PC-3 (cell line): ENCODE data around the gene ARHGAP12. TPM values are rescaled to one million over a fixed set of nuclear protein-coding genes. Genes with fewer than 3 reads are reported as not detected.
"Not testable (repeated sequence)": the region's sequence is repeated elsewhere in the genome, so short reads cannot be mapped to it uniquely, and the experiment has no call there.

ENCODE experiments used
- ATAC-seq: fragments of 200-7000 bp; cut with Tn5 transposase; 2 replicates; pipeline ENCODE4 v1.9.1; 2020; ENCODE audit warnings: mild to moderate bottlenecking, moderate library complexity
- BruUV-seq: library from RNA; stranded (reverse); fragments of 400-500 nt; replicated peaks from 2 replicates; lab custom pipeline; 2021; lab: Mats Ljungman, UMichigan
- CTCF ChIA-PET: fragments of 300-600 bp; sonication (Branson Sonifier 250); formaldehyde crosslinking; loops from one replicate; lab custom pipeline; 2022; ENCODE audit warnings: antibody characterized with exemption; lab: Charles Lee
- POLR2A ChIA-PET: fragments of 300-600 bp; sonication (Branson Sonifier 250); formaldehyde crosslinking; loops from one replicate; lab custom pipeline; 2022; ENCODE audit warnings: antibody characterized with exemption; ENCODE audit not compliant: unreplicated experiment; lab: Charles Lee
- DNase-seq: peaks from one replicate; pipeline ENCODE4 v3.0.0-alpha.2; 2015
- H2AFZ ChIP-seq: fragments of 300-600 bp; sonication (generic); 2 replicates; pipeline ENCODE4 v1.6.0; 2016; ENCODE audit warnings: antibody characterized with exemption, low read length
- H3F3A ChIP-seq: fragments of 300-600 bp; sonication (generic); one replicate; pipeline ENCODE4 v1.6.0; 2017; ENCODE audit warnings: antibody characterized with exemption, low read length, control low read depth, mild to moderate bottlenecking; ENCODE audit not compliant: unreplicated experiment
- H3K27ac ChIP-seq: fragments of 300-600 bp; sonication (generic); 2 replicates; pipeline ENCODE4 v1.5.1; 2016; ENCODE audit warnings: mild to moderate bottlenecking, low read length
- H3K27me3 ChIP-seq: fragments of 300-600 bp; sonication (generic); 2 replicates; pipeline ENCODE4 v1.6.1; 2016; ENCODE audit warnings: low read length, mixed read lengths
- H3K36me3 ChIP-seq: fragments of 300-600 bp; sonication (generic); 2 replicates; pipeline ENCODE4 v1.6.1; 2016; ENCODE audit warnings: low read depth, mixed run types, low read length, mixed read lengths
- H3K4me1 ChIP-seq: fragments of 300-600 bp; sonication (generic); 2 replicates; pipeline ENCODE4 v1.5.1; 2016; ENCODE audit warnings: low read length; ENCODE audit not compliant: insufficient read depth
- H3K4me2 ChIP-seq: fragments of 300-600 bp; sonication (generic); 2 replicates; pipeline ENCODE4 v1.6.0; 2016; ENCODE audit warnings: low read length
- H3K4me3 ChIP-seq: fragments of 300-600 bp; sonication (generic); 2 replicates; pipeline ENCODE4 v1.5.1; 2016; ENCODE audit warnings: mild to moderate bottlenecking, low read length, mixed read lengths
- H3K79me2 ChIP-seq: fragments of 300-600 bp; sonication (generic); 2 replicates; pipeline ENCODE4 v1.6.1; 2017; ENCODE audit warnings: low read length, mixed read lengths
- H3K9ac ChIP-seq: fragments of 300-600 bp; sonication (generic); 2 replicates; pipeline ENCODE4 v1.6.0; 2016; ENCODE audit warnings: mild to moderate bottlenecking, low read length
- H3K9me2 ChIP-seq: fragments of 300-600 bp; sonication (generic); replicated peaks from 2 replicates; pipeline ENCODE4 v1.6.1; 2016; ENCODE audit warnings: mixed run types, low read length, mixed read lengths
- H3K9me3 ChIP-seq: fragments of 300-600 bp; sonication (generic); 2 replicates; pipeline ENCODE4 v1.6.1; 2016; ENCODE audit warnings: low read length, mixed read lengths
- H4K20me1 ChIP-seq: fragments of 300-600 bp; sonication (generic); 2 replicates; pipeline ENCODE4 v1.6.1; 2016; ENCODE audit warnings: low read length, mixed read lengths
- EZH2 ChIP-seq: fragments of 300-600 bp; sonication (generic); IDR thresholded peaks from one replicate; pipeline ENCODE4 v1.6.1; 2017; ENCODE audit warnings: antibody characterized with exemption, mild to moderate bottlenecking, low read length; ENCODE audit not compliant: unreplicated experiment
- EZH2phosphoT487 ChIP-seq: fragments of 300-600 bp; sonication (generic); IDR thresholded peaks from 2 replicates; pipeline ENCODE4 v1.6.1; 2018; ENCODE audit warnings: mild to moderate bottlenecking, antibody characterized with exemption, low read length, borderline replicate concordance
- intact Hi-C: fragments of 100-400 bp; cut with micrococcal nuclease; formaldehyde crosslinking; loops from 2 replicates; pipeline ENCODE4 v1.9.0; 2023
- total RNA-seq: library from RNA; depleted of rRNA; stranded (reverse); fragments of >200 nt; gene quantifications from 2 replicates; pipeline ENCODE4 v1.2.3, GENCODE V29; 2014
- TF ChIP-seq, protein P1 (sequence below): fragments of 300-600 bp; sonication (generic); conservative IDR thresholded peaks from 2 replicates; pipeline ENCODE4 v1.5.1; 2017; ENCODE audit warnings: antibody characterized with exemption, low read depth, mild to moderate bottlenecking, low read length

ARHGAP12 gene
- total RNA-seq, 1 experiment from 2014 or later, result 16.6 TPM

DNA sequence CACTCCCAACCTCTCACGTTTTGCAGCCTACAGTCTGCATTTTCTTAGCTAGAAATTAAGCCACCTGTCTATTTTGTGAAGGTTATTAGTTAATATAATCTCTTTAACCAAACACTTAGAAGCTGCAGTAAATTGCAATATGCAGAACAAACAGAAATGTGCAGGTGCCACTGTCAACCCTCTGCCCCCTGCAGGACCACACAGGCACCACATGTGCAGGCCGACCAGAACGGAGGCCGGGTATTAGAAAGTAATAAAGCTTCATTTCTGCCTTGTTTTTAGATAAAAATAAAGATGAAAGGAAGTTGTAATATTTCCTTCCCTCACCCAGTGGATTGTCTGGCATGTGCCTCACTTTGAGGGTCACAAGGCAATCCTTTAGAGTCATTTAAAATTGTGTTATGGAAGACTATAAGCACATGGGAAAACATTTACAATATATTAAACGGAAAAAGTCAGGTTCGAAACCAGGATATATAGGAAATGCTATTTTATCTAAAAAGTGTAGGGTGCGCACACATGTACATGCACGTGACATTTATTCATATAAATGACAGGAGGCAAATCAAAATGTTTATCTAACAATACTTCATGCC is 158.2 kb downstream of the ARHGAP12 start:
- intact Hi-C loops, result loop anchor here (1.0 kb wide), 1 partner anchor 61 kb away; no protein-coding TSS in a partner anchor
- CTCF ChIA-PET, result interaction anchor here (0.6 kb wide), 1 partner anchor 126 kb away, joined by 7 read pairs; no protein-coding TSS in a partner anchor
- H3K4me2 ChIP-seq, result no peak overlapping the region
- H3K27ac ChIP-seq, result no peak overlapping the region
- no peak overlapping the region for H2AFZ ChIP-seq
- DNase-seq (peak; percentile 46), ATAC-seq (peak; percentile 73)
- H3K4me1 ChIP-seq, result peaks cover 11% of the 10 kb centered on the region; the same call in 1 of the 2 replicates
- no peaks in the 10 kb centered on the region for H3K27me3 ChIP-seq
- no peaks in the 10 kb centered on the region for H3K79me2 ChIP-seq
- TF ChIP-seq, protein P1, sequence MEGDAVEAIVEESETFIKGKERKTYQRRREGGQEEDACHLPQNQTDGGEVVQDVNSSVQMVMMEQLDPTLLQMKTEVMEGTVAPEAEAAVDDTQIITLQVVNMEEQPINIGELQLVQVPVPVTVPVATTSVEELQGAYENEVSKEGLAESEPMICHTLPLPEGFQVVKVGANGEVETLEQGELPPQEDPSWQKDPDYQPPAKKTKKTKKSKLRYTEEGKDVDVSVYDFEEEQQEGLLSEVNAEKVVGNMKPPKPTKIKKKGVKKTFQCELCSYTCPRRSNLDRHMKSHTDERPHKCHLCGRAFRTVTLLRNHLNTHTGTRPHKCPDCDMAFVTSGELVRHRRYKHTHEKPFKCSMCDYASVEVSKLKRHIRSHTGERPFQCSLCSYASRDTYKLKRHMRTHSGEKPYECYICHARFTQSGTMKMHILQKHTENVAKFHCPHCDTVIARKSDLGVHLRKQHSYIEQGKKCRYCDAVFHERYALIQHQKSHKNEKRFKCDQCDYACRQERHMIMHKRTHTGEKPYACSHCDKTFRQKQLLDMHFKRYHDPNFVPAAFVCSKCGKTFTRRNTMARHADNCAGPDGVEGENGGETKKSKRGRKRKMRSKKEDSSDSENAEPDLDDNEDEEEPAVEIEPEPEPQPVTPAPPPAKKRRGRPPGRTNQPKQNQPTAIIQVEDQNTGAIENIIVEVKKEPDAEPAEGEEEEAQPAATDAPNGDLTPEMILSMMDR, result peak; percentile 81
- TF ChIP-seq EZH2phosphoT487, result no peak
- no peak overlapping the region for H3K4me3 ChIP-seq
- H3F3A ChIP-seq, result no peaks in the 10 kb centered on the region
- no peak overlapping the region for H3K9ac ChIP-seq
- POLR2A ChIA-PET, result no interaction called here
- H3K36me3 ChIP-seq, result no peaks in the 10 kb centered on the region; the same call in 1 of the 2 replicates
- BruUV-seq, result no TSS peak
- no peaks in the 10 kb centered on the region for H3K9me3 ChIP-seq
- H3K9me2 ChIP-seq, result no peaks in the 10 kb centered on the region
- H4K20me1 ChIP-seq, result no peaks in the 10 kb centered on the region

DNA sequence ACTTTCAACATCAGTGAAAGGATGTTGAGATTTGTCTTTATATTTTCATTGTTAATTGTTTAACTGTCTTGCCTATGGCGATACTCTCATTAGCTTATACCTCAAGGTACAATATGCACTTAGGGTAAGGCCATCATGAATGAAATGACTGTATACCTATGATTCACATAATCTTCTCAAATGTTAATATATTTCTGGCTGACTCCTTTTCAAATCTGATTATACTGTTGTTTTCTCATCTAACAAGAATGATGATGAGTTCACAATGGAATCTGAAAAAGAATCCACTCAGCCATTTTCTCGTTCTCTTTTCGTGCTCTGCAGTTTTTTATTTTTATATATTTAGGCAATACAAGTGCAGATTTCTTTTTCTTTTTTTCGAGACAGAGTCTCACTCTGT is 159.1 kb downstream of the ARHGAP12 start:
- DNase-seq, result peak; percentile 56
- POLR2A ChIA-PET, result interaction anchor here (0.7 kb wide), 1 partner anchor 1033 kb away, joined by 4 read pairs; no protein-coding TSS in a partner anchor
- H2AFZ ChIP-seq, result 0 out of 2 replicates have a peak overlapping the region, but pooled peaks have one; percentile 28
- CTCF ChIA-PET, result interaction anchor here (1.0 kb wide), 1 partner anchor 9 kb away, joined by 3 read pairs; no protein-coding TSS in a partner anchor
- no peaks in the 10 kb centered on the region for H4K20me1 ChIP-seq
- BruUV-seq, result no TSS peak
- no peaks in the 10 kb centered on the region; the same call in 1 of the 2 replicates for H3K36me3 ChIP-seq
- peaks cover 11% of the 10 kb centered on the region; the same call in 1 of the 2 replicates for H3K4me1 ChIP-seq
- peak overlapping the region; percentile 12; the same call in 1 of the 2 replicates for H3K27ac ChIP-seq
- H3K4me2 ChIP-seq, result no peak overlapping the region
- H3K9ac ChIP-seq, result no peak overlapping the region
- no peaks in the 10 kb centered on the region for H3K9me2 ChIP-seq
- H3K4me3 ChIP-seq, result no peak overlapping the region
- H3K79me2 ChIP-seq, result no peaks in the 10 kb centered on the region
- H3K27me3 ChIP-seq, result no peaks in the 10 kb centered on the region
- intact Hi-C loops, result no loop called here
- H3F3A ChIP-seq, result no peaks in the 10 kb centered on the region
- TF ChIP-seq EZH2, result no peak
- TF ChIP-seq, protein P1, result no peak
- no peak for TF ChIP-seq EZH2phosphoT487
- peak; percentile 59; the same call in 1 of the 2 replicates for ATAC-seq
- H3K9me3 ChIP-seq, result no peaks in the 10 kb centered on the region

DNA sequence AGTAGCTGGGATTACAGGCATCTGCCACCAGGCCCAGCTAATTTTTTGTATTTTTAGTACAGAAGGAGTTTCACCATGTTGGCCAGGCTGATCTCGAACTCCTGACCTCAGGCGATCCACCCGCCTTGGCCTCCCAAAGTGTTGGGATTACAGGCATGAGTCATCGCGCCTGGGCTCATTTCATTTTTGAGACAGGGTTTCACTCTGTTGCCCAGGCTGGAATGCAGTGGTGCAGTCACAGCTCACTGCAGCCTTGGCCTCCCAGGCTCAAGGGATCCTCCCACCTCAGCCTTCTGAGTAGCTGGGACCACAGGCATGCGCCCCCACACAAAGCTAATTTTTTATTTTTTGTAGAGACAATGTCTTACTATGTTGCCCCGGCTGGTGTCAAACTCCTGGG is 159.7 kb downstream of the ARHGAP12 start:
- peaks cover 11% of the 10 kb centered on the region; the same call in 1 of the 2 replicates for H3K4me1 ChIP-seq
- H3K9me3 ChIP-seq, H3K4me3 ChIP-seq, ATAC-seq, H3K9ac ChIP-seq, H3K27me3 ChIP-seq, DNase-seq, H3F3A ChIP-seq, H2AFZ ChIP-seq, intact Hi-C loops, H4K20me1 ChIP-seq, H3K36me3 ChIP-seq, BruUV-seq, H3K4me2 ChIP-seq, H3K79me2 ChIP-seq, H3K9me2 ChIP-seq: not testable (repeated sequence)
- CTCF ChIA-PET, result interaction anchor here (1.0 kb wide), 1 partner anchor 9 kb away, joined by 3 read pairs; no protein-coding TSS in a partner anchor
- POLR2A ChIA-PET, result interaction anchor here (0.7 kb wide), 1 partner anchor 1032 kb away, joined by 4 read pairs; no protein-coding TSS in a partner anchor
- H3K27ac ChIP-seq, result peak overlapping the region; percentile 12; the same call in 1 of the 2 replicates
